Transverse colon (tissue), 4 donors: Measurements from ENCODE around the gene PTGES. TPM values are rescaled to one million over a fixed set of nuclear protein-coding genes. Genes with fewer than 3 reads are reported as not detected.

Experiments
- DNase-seq: peaks from one replicate; pipeline ENCODE4 v3.0.0-alpha.2; 2019
- H3K27ac ChIP-seq, 4 donors: fragments of 200-600 bp; sonication (generic); 2 replicates each; pipeline ENCODE4 v1.5.1; 2016 to 2018; ENCODE audit warnings: inconsistent platforms in 4 of 4
- H3K27me3 ChIP-seq: fragments of 200-600 bp; sonication (generic); 2 replicates; pipeline ENCODE4 v1.5.1; 2017; ENCODE audit warnings: inconsistent platforms
- H3K36me3 ChIP-seq, 4 donors: fragments of 200-600 bp; sonication (generic); 2 replicates each; pipeline ENCODE4 v1.5.1; 2017 to 2019; ENCODE audit warnings: inconsistent platforms in 4 of 4
- H3K4me1 ChIP-seq, 4 donors: fragments of 200-600 bp; sonication (generic); 2 replicates each; pipeline ENCODE4 v1.5.1; 2017 to 2020; ENCODE audit warnings: inconsistent platforms in 4 of 4
- H3K4me3 ChIP-seq, 4 donors: fragments of 200-600 bp; sonication (generic); 1 replicate in 1 of 4; 2 replicates in 3 of 4; pipeline versions ENCODE4 v1.5.1 to v1.6.1; 2017 to 2019; ENCODE audit warnings: inconsistent platforms in 4 of 4
- H3K9me3 ChIP-seq, 2 donors: fragments of 200-600 bp; sonication (generic); 2 replicates each; pipeline ENCODE4 v1.5.1; 2017 to 2019; ENCODE audit warnings: inconsistent platforms in 2 of 2
- CTCF ChIP-seq, 5 experiments: fragments of 200-600 bp in 3 of 5; fragments of 450-650 bp in 2 of 5; sonication (generic) in 3 of 5; IDR thresholded peaks; 1 replicate in 2 of 5; 2 replicates in 3 of 5; pipeline ENCODE4 v1.5.1; 2016 to 2017; ENCODE audit warnings: antibody characterized with exemption in 5 of 5, inconsistent platforms in 3 of 5, mild to moderate bottlenecking in 2 of 5, moderate library complexity in 1 of 5
- EP300 ChIP-seq: sonication (generic); formaldehyde crosslinking; IDR thresholded peaks from one replicate; pipeline ENCODE4 v1.6.1; 2017; ENCODE audit warnings: antibody characterized with exemption, low read depth
- POLR2A ChIP-seq: fragments of 450-650 bp; IDR thresholded peaks from one replicate; pipeline ENCODE4 v1.6.1; 2016; ENCODE audit warnings: antibody characterized with exemption, mild to moderate bottlenecking, moderate library complexity
- POLR2AphosphoS5 ChIP-seq, 3 donors: sonication (generic); formaldehyde crosslinking; IDR thresholded peaks; one replicate each; pipeline ENCODE4 v1.6.1; 2016; ENCODE audit warnings: antibody characterized with exemption in 3 of 3
- WGBS, 2 donors: methylation state at CpG; one replicate each; pipeline ENCODE4 v1.1.5; 2018; ENCODE audit warnings: low coverage in 1 of 2; 5-methylcytosine and 5-hydroxymethylcytosine counted together
- in situ Hi-C, 4 donors: fragments of 200-750 bp; cut with MboI; loops; one replicate each; pipeline versions ENCODE4 v1.15.0 to v1.15.1; 2017; ENCODE audit warnings: low sequenced_read_pairs in 3 of 4, low pct_ligation_motif_present in 1 of 4, low pct_unique_long_range_greater_than_20kb in 1 of 4
- intact Hi-C: fragments of 100-400 bp; cut with DNase I; formaldehyde crosslinking; loops from one replicate; pipeline ENCODE4 v1.15.1; 2023; ENCODE audit warnings: low total_unique reads
- total RNA-seq, 4 donors: library from RNA; depleted of rRNA; stranded (reverse); fragments of >200 nt; gene quantifications; one replicate each; pipeline ENCODE4 v1.1.0, GENCODE V29; 2016

Gene PTGES
- total RNA-seq, 4 donors from 2014 or later, result 0.75 to 11.0 (median 2.2) TPM

- DNase-seq, result no peak
- Histone ChIP-seq H3K4me3 (no peak overlapping the region), H3K4me1 (peaks cover 0 to 4% (median 0%) of the 10 kb centered on the region in 4 donors), H3K9me3 (no peaks in the 10 kb centered on the region), H3K36me3 (no peaks in the 10 kb centered on the region), H3K27me3 (no peaks in the 10 kb centered on the region), H3K27ac (no peak overlapping the region)
- in situ Hi-C loops (no loop called here), intact Hi-C loops (no loop called here)
- WGBS, 2 donors, result 83% methylated on average over 17 of the region's 17 CpGs; no CpG with 5 or more reads in 1 of the 2 donors
- TF ChIP-seq POLR2AphosphoS5 (IDR thresholded peaks at IDR 0.05) (no peak), POLR2A (no peak), EP300 (no peak)
These were observed 43.2 kb downstream of the PTGES start for GRCh38 chr9:129709438-129710168.

GRCh38 chr9:129708793-129709192 lies 44.0 kb downstream of the PTGES start:
- in situ Hi-C loops, result no loop called here
- H3K9me3 ChIP-seq, result no peaks in the 10 kb centered on the region
- TF ChIP-seq CTCF (IDR thresholded peaks at IDR 0.05) (no peak), EP300 (no peak), POLR2AphosphoS5 (IDR thresholded peaks at IDR 0.05) (no peak), POLR2A (no peak)
- peaks cover 0 to 7% (median 2%) of the 10 kb centered on the region in 4 donors for H3K4me1 ChIP-seq
- H3K36me3 ChIP-seq, result no peaks in the 10 kb centered on the region
- intact Hi-C loops, result no loop called here
- H3K4me3 ChIP-seq, result no peak overlapping the region
- H3K27ac ChIP-seq, result no peak overlapping the region
- DNase-seq, result no peak
- H3K27me3 ChIP-seq, result no peaks in the 10 kb centered on the region
- 70 to 90% methylated on average over 2 to 6 of the region's 6 CpGs for WGBS, 2 donors

DNA sequence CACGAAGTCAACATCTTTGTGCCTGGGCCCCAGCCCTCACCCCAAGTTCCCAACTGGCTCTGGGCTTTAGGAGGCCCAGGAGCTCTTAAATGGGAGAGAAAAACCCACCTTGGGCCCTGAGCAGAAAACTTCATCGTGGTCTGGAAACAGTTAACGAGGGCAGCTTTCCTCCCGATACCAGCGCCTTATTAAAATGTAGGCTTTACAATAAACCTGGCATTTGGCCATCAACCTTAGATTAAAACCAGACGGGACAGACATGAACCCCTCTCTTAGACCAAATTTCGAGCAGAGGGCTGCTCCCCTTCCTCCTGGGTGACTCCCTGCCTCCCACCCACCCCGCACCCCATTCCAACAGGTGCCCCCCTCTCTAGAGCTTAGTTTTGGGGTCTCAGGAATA lies 48.0 kb downstream of the PTGES start:
- 57 to 61% methylated on average over 2 to 8 of the region's 8 CpGs for WGBS, 2 donors
- no peak overlapping the region for H3K27ac ChIP-seq
- DNase-seq, result no peak
- no peak overlapping the region for H3K4me3 ChIP-seq
- no peaks in the 10 kb centered on the region for H3K9me3 ChIP-seq
- peaks cover 11 to 24% (median 14%) of the 10 kb centered on the region in 4 donors for H3K4me1 ChIP-seq
- intact Hi-C loops, result no loop called here
- peaks cover 3% of the 10 kb centered on the region for H3K27me3 ChIP-seq
- in situ Hi-C loops, result no loop called here
- H3K36me3 ChIP-seq, result no peaks in the 10 kb centered on the region
- no peak for TF ChIP-seq POLR2AphosphoS5 (IDR thresholded peaks at IDR 0.05)
- no peak for TF ChIP-seq EP300
- TF ChIP-seq POLR2A, result no peak

DNA sequence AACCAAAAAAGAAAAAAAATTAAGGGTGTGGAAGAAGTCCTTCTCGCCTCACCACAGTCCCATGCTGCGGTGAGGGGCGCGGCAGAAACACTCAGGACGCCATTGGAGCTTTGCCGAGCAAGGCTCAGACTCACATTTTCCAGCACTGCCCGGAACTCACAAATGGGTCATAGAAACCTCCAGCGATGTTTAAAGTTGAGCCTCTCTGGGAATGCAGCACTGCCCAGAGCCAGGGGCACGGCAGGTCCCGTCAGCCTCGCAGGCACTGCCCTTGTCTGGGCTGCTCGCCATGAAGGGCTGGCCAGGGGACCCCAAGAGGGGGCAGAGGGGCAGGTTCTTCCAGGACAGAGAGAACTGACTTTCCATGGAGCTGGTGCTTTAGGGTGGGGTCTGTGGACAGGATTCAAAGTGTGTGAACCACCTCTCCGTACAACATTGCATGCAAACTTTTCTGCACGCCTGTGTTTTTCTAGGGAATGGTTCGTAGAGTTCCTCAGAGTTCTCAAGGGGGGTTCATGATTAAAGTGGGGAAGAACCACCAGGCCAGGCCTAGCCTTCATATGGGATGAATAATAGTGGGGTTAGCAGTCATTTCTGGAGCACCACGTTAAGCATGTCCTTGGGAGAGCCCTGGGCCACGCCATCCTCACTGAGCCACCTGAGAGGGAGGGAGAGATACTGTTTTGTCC lies 49.0 kb downstream of the PTGES start:
- TF ChIP-seq EP300, result no peak
- TF ChIP-seq POLR2AphosphoS5 (IDR thresholded peaks at IDR 0.05), result peak in 1 of 3 donors; percentile 15
- TF ChIP-seq CTCF (IDR thresholded peaks at IDR 0.05), result no peak
- no peak for TF ChIP-seq POLR2A
- DNase-seq, result peak; percentile 30
- Histone ChIP-seq H3K27ac (peak overlapping the region in 3 of 4 donors; percentile 7 to 26 (median 24)), H3K27me3 (peaks cover 8% of the 10 kb centered on the region), H3K9me3 (no peaks in the 10 kb centered on the region), H3K4me3 (no peak overlapping the region), H3K4me1 (peaks cover 11 to 24% (median 14%) of the 10 kb centered on the region in 4 donors), H3K36me3 (no peaks in the 10 kb centered on the region)
- in situ Hi-C loops (no loop called here), intact Hi-C loops (no loop called here)
- 33 to 50% methylated on average over 8 to 17 of the region's 17 CpGs for WGBS, 2 donors
